HepG2 (cell line): ENCODE results near the gene GPATCH2. TPM values are rescaled to one million over a fixed set of nuclear protein-coding genes. Genes with fewer than 3 reads are reported as not detected.

Experiments used
- ATAC-seq: fragments of 200-7000 bp; cut with Tn5 transposase; 3 replicates; pipeline ENCODE4 v1.9.1; 2020; ENCODE audit warnings: mild to moderate bottlenecking, moderate library complexity
- BruUV-seq: library from RNA; stranded (reverse); fragments of 400-500 nt; replicated peaks from 2 replicates; lab custom pipeline; 2021; lab: Mats Ljungman, UMichigan
- CTCF ChIA-PET: fragments of 300-600 bp; formaldehyde crosslinking; extraction: SDS; loops from one replicate; lab custom pipeline; 2021; ENCODE audit warnings: low total read pairs, inconsistent platforms, low intra/inter-chr PET ratio; lab: Yijun Ruan, JAX
- POLR2A ChIA-PET: fragments of 350-600 bp; sonication (Branson Sonifier 250); formaldehyde crosslinking; loops from one replicate; lab custom pipeline; 2020; ENCODE audit warnings: antibody characterized with exemption, inconsistent platforms; lab: Yijun Ruan, JAX
- DNase-seq: peaks from one replicate; pipeline ENCODE4 v3.0.0-alpha.2; 2015; ENCODE audit warnings: low spot score
- FAIRE-seq: peaks from 3 replicates; lab custom pipeline; 2011; peaks lifted over from hg19 to GRCh38; lab: Jason Lieb, UNC
- H2AFZ ChIP-seq: one replicate; pipeline ENCODE4 v1.6.1; 2011; ENCODE audit warnings: low read length, inconsistent platforms
- H3K27ac ChIP-seq: fragments of 300-600 bp; 3 replicates; pipeline ENCODE4 v1.8.0; 2011; ENCODE audit warnings: mixed run types, mild to moderate bottlenecking, mixed read lengths, low read length, inconsistent platforms; ENCODE audit not compliant: insufficient read depth; ENCODE audit errors: extremely low read length
- H3K27me3 ChIP-seq, 2 experiments: fragments of 200-600 bp in 1 of 2; 2 replicates in 1 of 2; 3 replicates in 1 of 2; pipeline versions ENCODE4 v1.6.0 to v1.8.0; 2011; ENCODE audit warnings: low read length in 2 of 2, mild to moderate bottlenecking in 2 of 2, moderate library complexity in 2 of 2, inconsistent platforms in 1 of 2; ENCODE audit not compliant: insufficient read depth in 2 of 2, control insufficient read depth in 1 of 2
- H3K36me3 ChIP-seq, 2 experiments: fragments of 200-600 bp in 1 of 2; replicated peaks in 1 of 2; 2 replicates in 1 of 2; 3 replicates in 1 of 2; pipeline versions ENCODE4 v1.5.1 to v1.8.0; 2011; ENCODE audit warnings: low read length in 2 of 2, inconsistent platforms in 1 of 2; ENCODE audit not compliant: insufficient read depth in 2 of 2, control insufficient read depth in 1 of 2
- H3K4me1 ChIP-seq: 2 replicates; pipeline ENCODE4 v1.5.1; 2012; ENCODE audit warnings: low read length, inconsistent platforms; ENCODE audit not compliant: insufficient read depth
- H3K4me2 ChIP-seq: 2 replicates; pipeline ENCODE4 v1.6.0; 2011; ENCODE audit warnings: low read depth, low read length, inconsistent platforms
- H3K4me3 ChIP-seq, 3 experiments: fragments of 200-600 bp in 1 of 3; sonication (generic), shearing (Covaris generic) in 1 of 3; replicated peaks in 1 of 3; 2 replicates each; pipeline ENCODE4 v1.5.1; 2011 to 2016; ENCODE audit warnings: low read length in 3 of 3, inconsistent platforms in 2 of 3, low read depth in 2 of 3, mild to moderate bottlenecking in 2 of 3, control low read depth in 1 of 3, mixed read lengths in 1 of 3; ENCODE audit not compliant: insufficient read depth in 1 of 3
- H3K79me2 ChIP-seq: one replicate; pipeline ENCODE4 v1.6.1; 2011; ENCODE audit warnings: low read length, inconsistent platforms; ENCODE audit not compliant: insufficient read depth
- H3K9ac ChIP-seq: 2 replicates; pipeline ENCODE4 v1.6.0; 2011; ENCODE audit warnings: mild to moderate bottlenecking, low read depth, low read length, inconsistent platforms; ENCODE audit not compliant: insufficient read depth
- H3K9me3 ChIP-seq: 2 replicates; pipeline ENCODE4 v1.5.1; 2012; ENCODE audit warnings: mild to moderate bottlenecking, low read length
- H4K20me1 ChIP-seq: 2 replicates; pipeline ENCODE4 v1.6.0; 2011; ENCODE audit warnings: inconsistent platforms, mild to moderate bottlenecking, low read length, moderate library complexity; ENCODE audit not compliant: insufficient read depth
- AHR ChIP-seq: IDR thresholded peaks from 2 replicates; pipeline ENCODE4 v1.6.1; 2018; ENCODE audit warnings: missing genetic modification reagents, missing compliant biosample characterization
- GABPB1 ChIP-seq: IDR thresholded peaks from 2 replicates; pipeline ENCODE4 v1.6.1; 2016; ENCODE audit warnings: mild to moderate bottlenecking, missing genetic modification reagents, moderate library complexity, missing compliant biosample characterization
- HDAC6 ChIP-seq: fragments of 200-600 bp; sonication (generic); IDR thresholded peaks from 2 replicates; pipeline ENCODE4 v1.7.0; 2017; ENCODE audit warnings: mild to moderate bottlenecking, antibody characterized with exemption, low read length, low read depth
- NFYB ChIP-seq: sonication (generic); formaldehyde crosslinking; IDR thresholded peaks from 2 replicates; pipeline ENCODE4 v1.4.0; 2020; ENCODE audit warnings: missing genetic modification reagents
- PAX8 ChIP-seq: sonication (generic); formaldehyde crosslinking; IDR thresholded peaks from 2 replicates; pipeline ENCODE4 v1.8.0; 2022; ENCODE audit warnings: mild to moderate bottlenecking, missing genetic modification reagents, borderline replicate concordance
- PHF5A ChIP-seq: IDR thresholded peaks from one replicate; pipeline ENCODE4 v1.6.1; 2018; ENCODE audit warnings: low read depth, missing genetic modification reagents; ENCODE audit not compliant: unreplicated experiment
- PLRG1 ChIP-seq: fragments of 450-650 bp; conservative IDR thresholded peaks from 2 replicates; pipeline ENCODE4 v1.6.1; 2016
- POGZ ChIP-seq: sonication (generic); formaldehyde crosslinking; IDR thresholded peaks from 2 replicates; pipeline ENCODE4 v1.4.0; 2020; ENCODE audit warnings: mild to moderate bottlenecking, missing genetic modification reagents
- SIX1 ChIP-seq: sonication (generic); formaldehyde crosslinking; IDR thresholded peaks from 2 replicates; pipeline ENCODE4 v1.4.0; 2020; ENCODE audit warnings: missing genetic modification reagents, borderline replicate concordance
- TRIM24 ChIP-seq: sonication (generic); formaldehyde crosslinking; IDR thresholded peaks from 2 replicates; pipeline ENCODE4 v1.8.0; 2022; ENCODE audit warnings: mild to moderate bottlenecking, missing genetic modification reagents
- U2AF1 ChIP-seq: fragments of 200-400 bp; formaldehyde crosslinking; optimal IDR thresholded peaks from 2 replicates; pipeline ENCODE3; 2017; ENCODE audit warnings: mild to moderate bottlenecking, low read depth, low read length
- ZBTB7A ChIP-seq: sonication (generic); formaldehyde crosslinking; IDR thresholded peaks from 2 replicates; pipeline ENCODE4 v1.8.0; 2022; ENCODE audit warnings: mild to moderate bottlenecking, missing genetic modification reagents
- ZNF780A ChIP-seq: sonication (generic); formaldehyde crosslinking; IDR thresholded peaks from 2 replicates; pipeline ENCODE4 v1.8.0; 2022; ENCODE audit warnings: mild to moderate bottlenecking, missing genetic modification reagents, moderate library complexity
- in situ Hi-C: cut with HindIII; loops from 2 replicates; pipeline ENCODE4 v1.10.0; 2017; ENCODE audit warnings: low pct_unique_long_range_greater_than_20kb; ENCODE audit not compliant: extremely low pct_ligation_motif_present
- intact Hi-C: fragments of 100-400 bp; cut with micrococcal nuclease; formaldehyde crosslinking; loops from one replicate; pipeline ENCODE4 v1.10.0; 2022; ENCODE audit not compliant: unreplicated experiment
- polyA plus RNA-seq, 8 experiments: library from polyadenylated mRNA; depleted of rRNA in 3 of 8; stranded (reverse) in 7 of 8; unstranded in 1 of 8; fragments of >200 nt; fragmentation: Illumina TruSeq in 4 of 8; extraction: Trizol in 4 of 8; gene quantifications; 2 replicates each; pipeline versions ENCODE4 v1.2.1 to v1.2.3, GENCODE V29; 2011 to 2016; ENCODE audit warnings: low read depth in 4 of 8, missing spikeins in 1 of 8, mixed read lengths in 1 of 8; ENCODE audit not compliant: insufficient read depth in 1 of 8
- total RNA-seq, 5 experiments: library from RNA; depleted of rRNA; stranded (reverse); fragments of >200 nt; fragmentation: Illumina TruSeq; extraction: Trizol; gene quantifications; 2 replicates each; pipeline ENCODE4 v1.2.3, GENCODE V29; 2016; ENCODE audit warnings: low read depth in 1 of 5
- TF ChIP-seq, protein P1 (sequence below): IDR thresholded peaks from 2 replicates; pipeline ENCODE4 v1.6.1; 2016; ENCODE audit warnings: low read depth, control low read depth
- TF ChIP-seq, protein P2 (sequence below): sonication (generic); formaldehyde crosslinking; IDR thresholded peaks from 2 replicates; pipeline ENCODE4 v1.4.0; 2020; ENCODE audit warnings: missing genetic modification reagents, borderline replicate concordance
- TF ChIP-seq, protein P3 (sequence below): sonication (generic); formaldehyde crosslinking; IDR thresholded peaks from 2 replicates; pipeline ENCODE4 v1.8.0; 2023; ENCODE audit warnings: mild to moderate bottlenecking, missing genetic modification reagents
- TF ChIP-seq, protein P4 (sequence below): sonication (generic); formaldehyde crosslinking; IDR thresholded peaks from 2 replicates; pipeline ENCODE4 v1.5.1; 2020; ENCODE audit warnings: missing genetic modification reagents, mild to moderate bottlenecking, borderline replicate concordance
- TF ChIP-seq, protein P5 (sequence below): sonication (generic); formaldehyde crosslinking; IDR thresholded peaks from 2 replicates; pipeline ENCODE4 v1.8.0; 2022; ENCODE audit warnings: missing genetic modification reagents, mild to moderate bottlenecking, inconsistent platforms, borderline replicate concordance

GPATCH2 gene
- total and polyA plus RNA-seq, 2 of the 13 experiments (the other 11 are each of a cell fraction or from before 2014, with no cell fraction given) = 3.5 to 15.7 TPM

DNA sequence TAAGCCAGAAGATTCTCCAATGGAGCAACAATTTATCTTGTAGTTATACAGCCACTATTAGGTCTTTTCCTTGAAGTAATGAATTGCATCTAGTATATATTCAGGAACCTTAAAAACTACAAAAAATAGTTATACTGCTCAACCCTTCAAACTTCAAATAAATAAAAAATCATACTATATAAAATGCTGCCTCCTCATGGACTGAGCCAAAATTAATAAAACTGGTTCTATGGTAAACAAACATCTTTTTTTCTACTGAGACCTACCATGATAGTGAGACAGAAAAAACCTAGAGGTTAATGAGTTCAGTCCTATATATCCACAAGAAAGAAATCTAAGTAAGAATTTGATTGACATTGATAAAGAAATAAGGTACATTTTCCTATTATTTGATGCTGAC is 67.7 kb downstream of the GPATCH2 start:
- no peak overlapping the region for H3K27ac ChIP-seq
- in situ Hi-C loops (no loop called here), intact Hi-C loops (no loop called here)
- no peak overlapping the region for H3K4me2 ChIP-seq
- H3K9me3 ChIP-seq = no peaks in the 10 kb centered on the region
- FAIRE-seq (no peak), ATAC-seq (no peak), DNase-seq (no peak)
- CTCF ChIA-PET = no interaction called here
- no peaks in the 10 kb centered on the region for H3K4me1 ChIP-seq
- no peaks in the 10 kb centered on the region for H3K36me3 ChIP-seq
- H3K9ac ChIP-seq = no peak overlapping the region
- H2AFZ ChIP-seq = no peak overlapping the region
- no peaks in the 10 kb centered on the region for H4K20me1 ChIP-seq
- no peak overlapping the region for H3K4me3 ChIP-seq
- BruUV-seq = no TSS peak
- POLR2A ChIA-PET = no interaction called here
- H3K79me2 ChIP-seq = no peaks in the 10 kb centered on the region
- H3K27me3 ChIP-seq = no peaks in the 10 kb centered on the region
- TF ChIP-seq ZNF780A (CRISPR knock-in tag) = no peak
- TF ChIP-seq SIX1 (CRISPR knock-in tag) = no peak
- no peak for TF ChIP-seq POGZ (CRISPR knock-in tag)
- TF ChIP-seq AHR (CRISPR knock-in tag) = no peak
- no peak for TF ChIP-seq PAX8
- no peak for TF ChIP-seq ZBTB7A (CRISPR knock-in tag)
- no peak for TF ChIP-seq NFYB (CRISPR knock-in tag)
- TF ChIP-seq, protein P1, sequence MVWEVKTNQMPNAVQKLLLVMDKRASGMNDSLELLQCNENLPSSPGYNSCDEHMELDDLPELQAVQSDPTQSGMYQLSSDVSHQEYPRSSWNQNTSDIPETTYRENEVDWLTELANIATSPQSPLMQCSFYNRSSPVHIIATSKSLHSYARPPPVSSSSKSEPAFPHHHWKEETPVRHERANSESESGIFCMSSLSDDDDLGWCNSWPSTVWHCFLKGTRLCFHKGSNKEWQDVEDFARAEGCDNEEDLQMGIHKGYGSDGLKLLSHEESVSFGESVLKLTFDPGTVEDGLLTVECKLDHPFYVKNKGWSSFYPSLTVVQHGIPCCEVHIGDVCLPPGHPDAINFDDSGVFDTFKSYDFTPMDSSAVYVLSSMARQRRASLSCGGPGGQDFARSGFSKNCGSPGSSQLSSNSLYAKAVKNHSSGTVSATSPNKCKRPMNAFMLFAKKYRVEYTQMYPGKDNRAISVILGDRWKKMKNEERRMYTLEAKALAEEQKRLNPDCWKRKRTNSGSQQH (CRISPR knock-in tag) = no peak
- no peak for TF ChIP-seq U2AF1
- TF ChIP-seq TRIM24 = no peak
- TF ChIP-seq, protein P2, sequence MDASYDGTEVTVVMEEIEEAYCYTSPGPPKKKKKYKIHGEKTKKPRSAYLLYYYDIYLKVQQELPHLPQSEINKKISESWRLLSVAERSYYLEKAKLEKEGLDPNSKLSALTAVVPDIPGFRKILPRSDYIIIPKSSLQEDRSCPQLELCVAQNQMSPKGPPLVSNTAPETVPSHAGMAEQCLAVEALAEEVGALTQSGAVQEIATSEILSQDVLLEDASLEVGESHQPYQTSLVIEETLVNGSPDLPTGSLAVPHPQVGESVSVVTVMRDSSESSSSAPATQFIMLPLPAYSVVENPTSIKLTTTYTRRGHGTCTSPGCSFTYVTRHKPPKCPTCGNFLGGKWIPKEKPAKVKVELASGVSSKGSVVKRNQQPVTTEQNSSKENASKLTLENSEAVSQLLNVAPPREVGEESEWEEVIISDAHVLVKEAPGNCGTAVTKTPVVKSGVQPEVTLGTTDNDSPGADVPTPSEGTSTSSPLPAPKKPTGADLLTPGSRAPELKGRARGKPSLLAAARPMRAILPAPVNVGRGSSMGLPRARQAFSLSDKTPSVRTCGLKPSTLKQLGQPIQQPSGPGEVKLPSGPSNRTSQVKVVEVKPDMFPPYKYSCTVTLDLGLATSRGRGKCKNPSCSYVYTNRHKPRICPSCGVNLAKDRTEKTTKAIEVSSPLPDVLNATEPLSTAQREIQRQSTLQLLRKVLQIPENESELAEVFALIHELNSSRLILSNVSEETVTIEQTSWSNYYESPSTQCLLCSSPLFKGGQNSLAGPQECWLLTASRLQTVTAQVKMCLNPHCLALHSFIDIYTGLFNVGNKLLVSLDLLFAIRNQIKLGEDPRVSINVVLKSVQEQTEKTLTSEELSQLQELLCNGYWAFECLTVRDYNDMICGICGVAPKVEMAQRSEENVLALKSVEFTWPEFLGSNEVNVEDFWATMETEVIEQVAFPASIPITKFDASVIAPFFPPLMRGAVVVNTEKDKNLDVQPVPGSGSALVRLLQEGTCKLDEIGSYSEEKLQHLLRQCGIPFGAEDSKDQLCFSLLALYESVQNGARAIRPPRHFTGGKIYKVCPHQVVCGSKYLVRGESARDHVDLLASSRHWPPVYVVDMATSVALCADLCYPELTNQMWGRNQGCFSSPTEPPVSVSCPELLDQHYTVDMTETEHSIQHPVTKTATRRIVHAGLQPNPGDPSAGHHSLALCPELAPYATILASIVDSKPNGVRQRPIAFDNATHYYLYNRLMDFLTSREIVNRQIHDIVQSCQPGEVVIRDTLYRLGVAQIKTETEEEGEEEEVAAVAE (CRISPR knock-in tag) = no peak
- TF ChIP-seq HDAC6 = no peak
- TF ChIP-seq PLRG1 = no peak
- TF ChIP-seq, protein P3, sequence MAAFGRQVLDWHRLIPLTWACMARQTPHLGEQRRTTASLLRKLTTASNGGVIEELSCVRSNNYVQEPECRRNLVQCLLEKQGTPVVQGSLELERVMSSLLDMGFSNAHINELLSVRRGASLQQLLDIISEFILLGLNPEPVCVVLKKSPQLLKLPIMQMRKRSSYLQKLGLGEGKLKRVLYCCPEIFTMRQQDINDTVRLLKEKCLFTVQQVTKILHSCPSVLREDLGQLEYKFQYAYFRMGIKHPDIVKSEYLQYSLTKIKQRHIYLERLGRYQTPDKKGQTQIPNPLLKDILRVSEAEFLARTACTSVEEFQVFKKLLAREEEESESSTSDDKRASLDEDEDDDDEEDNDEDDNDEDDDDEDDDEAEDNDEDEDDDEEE (CRISPR knock-in tag) = no peak
- TF ChIP-seq, protein P4, sequence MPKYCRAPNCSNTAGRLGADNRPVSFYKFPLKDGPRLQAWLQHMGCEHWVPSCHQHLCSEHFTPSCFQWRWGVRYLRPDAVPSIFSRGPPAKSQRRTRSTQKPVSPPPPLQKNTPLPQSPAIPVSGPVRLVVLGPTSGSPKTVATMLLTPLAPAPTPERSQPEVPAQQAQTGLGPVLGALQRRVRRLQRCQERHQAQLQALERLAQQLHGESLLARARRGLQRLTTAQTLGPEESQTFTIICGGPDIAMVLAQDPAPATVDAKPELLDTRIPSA (CRISPR knock-in tag) = no peak
- TF ChIP-seq GABPB1 (CRISPR knock-in tag) = no peak
- TF ChIP-seq, protein P5, sequence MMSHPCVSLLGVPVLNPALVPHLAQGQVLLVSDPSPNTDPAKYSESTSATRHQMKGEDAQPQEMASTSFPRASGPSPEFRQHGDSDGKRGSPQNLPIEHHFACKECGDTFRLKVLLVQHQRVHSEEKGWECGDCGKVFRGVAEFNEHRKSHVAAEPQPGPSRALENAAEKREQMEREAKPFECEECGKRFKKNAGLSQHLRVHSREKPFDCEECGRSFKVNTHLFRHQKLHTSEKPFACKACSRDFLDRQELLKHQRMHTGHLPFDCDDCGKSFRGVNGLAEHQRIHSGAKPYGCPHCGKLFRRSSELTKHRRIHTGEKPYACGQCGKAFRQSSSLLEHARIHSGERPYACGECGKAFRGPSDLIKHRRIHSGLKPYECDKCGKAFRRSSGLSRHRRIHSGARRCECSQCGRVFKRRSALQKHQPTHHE = no peak
- no peak for TF ChIP-seq PHF5A (CRISPR knock-in tag)
